C4-2B (cell line): ENCODE measurements around the gene WDR27.

ENCODE experiments used
- ZFX ChIP-seq: fragments of 450-650 bp; IDR thresholded peaks from 2 replicates; pipeline ENCODE4 v1.6.1; 2017
- TF ChIP-seq, protein P1 (sequence below): fragments of 450-650 bp; conservative IDR thresholded peaks from 2 replicates; pipeline ENCODE4 v1.5.1; 2017; ENCODE audit warnings: mild to moderate bottlenecking

GRCh38 chr6:169451065-169451838 lies 250.6 kb downstream of the WDR27 start:
- TF ChIP-seq, protein P1, sequence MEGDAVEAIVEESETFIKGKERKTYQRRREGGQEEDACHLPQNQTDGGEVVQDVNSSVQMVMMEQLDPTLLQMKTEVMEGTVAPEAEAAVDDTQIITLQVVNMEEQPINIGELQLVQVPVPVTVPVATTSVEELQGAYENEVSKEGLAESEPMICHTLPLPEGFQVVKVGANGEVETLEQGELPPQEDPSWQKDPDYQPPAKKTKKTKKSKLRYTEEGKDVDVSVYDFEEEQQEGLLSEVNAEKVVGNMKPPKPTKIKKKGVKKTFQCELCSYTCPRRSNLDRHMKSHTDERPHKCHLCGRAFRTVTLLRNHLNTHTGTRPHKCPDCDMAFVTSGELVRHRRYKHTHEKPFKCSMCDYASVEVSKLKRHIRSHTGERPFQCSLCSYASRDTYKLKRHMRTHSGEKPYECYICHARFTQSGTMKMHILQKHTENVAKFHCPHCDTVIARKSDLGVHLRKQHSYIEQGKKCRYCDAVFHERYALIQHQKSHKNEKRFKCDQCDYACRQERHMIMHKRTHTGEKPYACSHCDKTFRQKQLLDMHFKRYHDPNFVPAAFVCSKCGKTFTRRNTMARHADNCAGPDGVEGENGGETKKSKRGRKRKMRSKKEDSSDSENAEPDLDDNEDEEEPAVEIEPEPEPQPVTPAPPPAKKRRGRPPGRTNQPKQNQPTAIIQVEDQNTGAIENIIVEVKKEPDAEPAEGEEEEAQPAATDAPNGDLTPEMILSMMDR = no peak
- TF ChIP-seq ZFX = no peak
